GM21367 (cell line): ENCODE results near the gene PLS3.

ENCODE experiments used
- ATAC-seq: cut with Tn5 transposase; IDR thresholded peaks from one replicate; pipeline ENCODE4 v1.9.1; 2021; ENCODE audit not compliant: unreplicated experiment

PLS3 gene

DNA sequence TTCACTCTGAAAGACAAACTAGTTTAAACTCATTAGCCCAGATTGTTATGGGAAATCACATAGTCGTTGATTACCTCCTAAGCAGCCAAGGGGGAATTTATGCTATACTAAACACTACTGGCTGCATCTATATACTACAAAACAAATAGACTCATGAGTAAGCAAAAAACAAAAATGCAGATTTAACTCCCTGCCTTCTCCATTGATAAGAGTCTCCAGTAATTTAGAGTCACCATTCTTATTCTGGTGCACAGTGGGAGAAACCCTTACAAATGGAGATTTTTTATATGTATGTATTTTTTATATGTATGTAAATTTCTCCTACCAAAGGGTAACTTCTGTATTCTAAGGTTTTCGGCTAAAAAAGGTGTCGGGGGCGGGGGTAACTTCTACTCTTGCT, 126.6 kb downstream of the PLS3 start:
- ATAC-seq: no peak

DNA sequence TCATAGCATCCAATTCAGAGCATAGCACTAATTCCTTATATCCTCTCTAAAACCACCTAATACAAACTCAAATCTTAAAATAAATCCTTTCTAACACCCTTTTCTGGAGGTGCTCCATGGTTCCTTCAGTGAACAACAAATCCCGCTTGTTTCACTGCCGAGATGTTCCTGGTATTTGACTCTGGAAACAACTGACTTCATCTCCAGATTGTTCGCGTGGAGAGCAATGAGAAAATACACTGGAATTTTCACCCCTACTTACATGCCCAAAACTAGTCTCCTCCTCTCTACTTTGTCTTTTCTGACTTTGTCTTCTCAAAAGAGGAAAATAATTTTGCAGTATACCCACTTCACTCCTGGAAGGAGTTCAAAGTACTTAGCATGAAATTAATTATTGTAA, 129.0 kb downstream of the PLS3 start:
- no peak for ATAC-seq

DNA sequence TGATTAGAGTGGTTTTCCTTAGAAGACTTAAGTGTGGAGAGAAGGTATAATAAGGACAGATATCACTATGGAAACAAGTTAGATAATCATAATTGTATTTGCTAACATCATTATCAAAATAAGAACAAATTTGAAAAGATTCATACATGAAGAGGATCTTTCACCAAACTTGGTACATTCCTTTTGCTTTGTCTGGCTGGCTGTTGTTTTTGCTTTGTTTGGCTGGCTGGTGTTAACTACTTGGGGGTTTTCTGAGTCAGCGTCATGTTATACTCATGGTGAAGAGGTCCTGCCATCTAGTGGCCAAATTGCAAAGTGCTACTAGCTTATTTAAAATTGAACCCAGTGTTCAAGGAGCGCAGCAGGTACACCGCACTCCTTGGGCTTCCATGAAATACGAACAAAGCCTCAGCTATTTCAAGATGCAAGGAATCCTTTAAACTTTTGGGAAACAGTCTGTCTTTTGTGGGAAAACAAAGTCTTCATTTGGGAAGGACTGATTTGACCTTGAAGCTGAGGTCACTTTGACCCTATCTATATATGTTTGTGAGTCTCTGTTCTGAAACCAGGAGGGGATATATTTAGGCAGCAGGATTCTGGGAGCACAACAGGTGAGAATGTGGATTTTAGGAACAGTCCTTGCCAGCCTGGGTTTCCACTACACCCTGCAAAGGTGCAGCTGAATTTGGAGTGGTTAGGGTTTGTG, 129.7 kb downstream of the PLS3 start:
- ATAC-seq: peak; percentile 78

DNA sequence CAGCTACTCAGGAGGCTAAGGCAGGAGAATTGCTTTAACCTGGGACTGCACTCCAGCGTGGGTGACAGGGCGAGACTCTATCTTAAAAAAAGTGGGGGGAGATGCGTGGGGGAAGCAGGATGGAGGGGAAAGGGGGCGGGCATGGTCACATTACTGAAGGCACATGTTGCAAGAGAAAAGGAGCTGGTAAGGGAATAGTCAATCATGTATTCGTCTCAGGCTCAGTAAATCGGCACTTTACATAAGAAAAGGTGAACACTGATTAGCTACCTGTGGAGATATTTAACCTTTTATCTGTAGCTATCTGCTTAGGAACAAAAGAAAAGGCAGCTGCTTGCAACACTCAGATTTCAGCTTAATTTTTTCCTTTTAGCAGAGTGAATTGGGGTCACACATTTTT, 132.5 kb downstream of the PLS3 start:
- ATAC-seq: no peak

DNA sequence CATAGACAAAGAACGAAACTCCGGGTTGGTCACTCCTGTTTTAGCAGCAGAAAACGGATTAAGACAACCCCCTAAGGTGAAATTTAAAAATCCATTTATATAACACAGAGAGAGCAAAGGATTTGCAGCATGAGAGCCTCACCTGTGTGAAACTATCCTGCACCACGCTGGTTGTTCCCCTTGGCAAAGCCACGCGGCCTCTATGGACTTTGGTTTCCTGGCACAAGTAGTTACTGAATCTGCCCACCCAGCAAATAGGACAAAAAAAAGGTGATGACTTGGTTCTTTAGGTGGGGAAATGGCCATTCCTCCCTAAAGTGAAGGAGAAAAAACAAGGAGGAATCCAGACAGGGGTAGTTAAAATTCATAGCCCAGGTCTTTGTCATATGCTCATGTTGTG, 133.1 kb downstream of the PLS3 start:
- ATAC-seq: no peak

DNA sequence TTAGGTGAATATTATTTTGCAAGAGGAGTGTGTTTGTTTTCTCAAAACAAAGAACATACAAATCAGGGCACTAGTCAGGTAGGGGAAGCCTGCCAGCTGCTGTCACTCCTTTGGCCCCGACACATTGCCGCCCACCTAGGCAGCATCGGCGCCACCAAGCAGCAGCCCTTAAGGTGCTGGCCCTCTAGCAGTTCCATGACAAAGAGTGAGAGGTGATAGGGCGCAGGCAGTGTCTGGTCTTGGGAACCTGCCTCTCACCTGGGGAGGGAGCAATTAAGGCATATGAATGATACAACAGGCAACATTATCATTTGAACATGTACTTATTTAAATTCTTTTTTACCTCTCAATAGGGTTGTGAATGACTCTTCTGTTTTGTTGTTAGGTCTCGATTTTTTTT, 135.1 kb downstream of the PLS3 start:
- no peak for ATAC-seq

DNA sequence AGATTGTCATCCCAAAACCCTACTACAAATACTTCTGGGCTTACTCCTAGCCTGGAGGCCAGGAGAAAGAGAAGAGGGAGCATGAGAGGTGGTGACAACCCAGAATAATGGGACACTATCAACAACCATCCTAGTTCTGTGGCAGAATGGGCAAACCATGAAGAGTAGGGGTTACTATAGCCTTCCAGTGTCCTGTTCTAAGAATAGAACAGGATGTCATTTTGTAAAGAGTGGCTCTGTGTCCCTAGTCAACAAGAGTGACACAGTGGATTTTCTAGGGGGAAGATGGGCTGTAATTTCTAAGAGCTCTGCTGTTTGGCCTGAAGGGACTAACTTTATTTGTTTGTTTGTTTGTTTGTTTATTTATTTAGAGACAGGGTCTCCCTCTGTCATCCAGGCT, 136.0 kb downstream of the PLS3 start:
- no peak for ATAC-seq

DNA sequence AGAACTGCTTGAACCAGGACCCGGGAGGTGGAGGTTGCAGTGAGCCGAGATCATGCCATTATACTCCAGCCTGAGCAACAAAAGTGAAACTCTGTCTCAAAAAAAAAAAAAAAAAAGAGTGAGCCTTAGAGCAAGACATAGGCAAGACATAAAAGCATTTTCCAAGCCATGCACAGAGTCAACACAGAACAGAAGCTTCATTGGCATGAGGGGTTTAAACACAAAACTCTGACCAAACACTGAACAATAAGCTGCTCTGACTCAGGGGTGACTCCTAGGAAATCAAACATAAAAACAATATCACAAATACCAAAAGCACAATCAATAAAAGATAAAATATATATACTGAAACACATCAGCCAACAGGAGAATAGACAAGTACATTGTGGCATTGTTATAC, 136.8 kb downstream of the PLS3 start:
- no peak for ATAC-seq
